PC-3 (cell line): ENCODE data around the gene MEIOSIN. TPM values are rescaled to one million over a fixed set of nuclear protein-coding genes. Genes with fewer than 3 reads are reported as not detected.
"Not testable (repeated sequence)": the region's sequence is repeated elsewhere in the genome, so short reads cannot be mapped to it uniquely, and the experiment has no call there.

Experiments used
- ATAC-seq: fragments of 200-7000 bp; cut with Tn5 transposase; 2 replicates; pipeline ENCODE4 v1.9.1; 2020; ENCODE audit warnings: mild to moderate bottlenecking, moderate library complexity
- BruUV-seq: library from RNA; stranded (reverse); fragments of 400-500 nt; replicated peaks from 2 replicates; lab custom pipeline; 2021; lab: Mats Ljungman, UMichigan
- CTCF ChIA-PET: fragments of 300-600 bp; sonication (Branson Sonifier 250); formaldehyde crosslinking; loops from one replicate; lab custom pipeline; 2022; ENCODE audit warnings: antibody characterized with exemption; lab: Charles Lee
- POLR2A ChIA-PET: fragments of 300-600 bp; sonication (Branson Sonifier 250); formaldehyde crosslinking; loops from one replicate; lab custom pipeline; 2022; ENCODE audit warnings: antibody characterized with exemption; ENCODE audit not compliant: unreplicated experiment; lab: Charles Lee
- DNase-seq: peaks from one replicate; pipeline ENCODE4 v3.0.0-alpha.2; 2015
- H2AFZ ChIP-seq: fragments of 300-600 bp; sonication (generic); 2 replicates; pipeline ENCODE4 v1.6.0; 2016; ENCODE audit warnings: antibody characterized with exemption, low read length
- H3F3A ChIP-seq: fragments of 300-600 bp; sonication (generic); one replicate; pipeline ENCODE4 v1.6.0; 2017; ENCODE audit warnings: antibody characterized with exemption, low read length, control low read depth, mild to moderate bottlenecking; ENCODE audit not compliant: unreplicated experiment
- H3K27ac ChIP-seq: fragments of 300-600 bp; sonication (generic); 2 replicates; pipeline ENCODE4 v1.5.1; 2016; ENCODE audit warnings: mild to moderate bottlenecking, low read length
- H3K27me3 ChIP-seq: fragments of 300-600 bp; sonication (generic); 2 replicates; pipeline ENCODE4 v1.6.1; 2016; ENCODE audit warnings: low read length, mixed read lengths
- H3K36me3 ChIP-seq: fragments of 300-600 bp; sonication (generic); 2 replicates; pipeline ENCODE4 v1.6.1; 2016; ENCODE audit warnings: low read depth, mixed run types, low read length, mixed read lengths
- H3K4me1 ChIP-seq: fragments of 300-600 bp; sonication (generic); 2 replicates; pipeline ENCODE4 v1.5.1; 2016; ENCODE audit warnings: low read length; ENCODE audit not compliant: insufficient read depth
- H3K4me2 ChIP-seq: fragments of 300-600 bp; sonication (generic); 2 replicates; pipeline ENCODE4 v1.6.0; 2016; ENCODE audit warnings: low read length
- H3K4me3 ChIP-seq: fragments of 300-600 bp; sonication (generic); 2 replicates; pipeline ENCODE4 v1.5.1; 2016; ENCODE audit warnings: mild to moderate bottlenecking, low read length, mixed read lengths
- H3K79me2 ChIP-seq: fragments of 300-600 bp; sonication (generic); 2 replicates; pipeline ENCODE4 v1.6.1; 2017; ENCODE audit warnings: low read length, mixed read lengths
- H3K9ac ChIP-seq: fragments of 300-600 bp; sonication (generic); 2 replicates; pipeline ENCODE4 v1.6.0; 2016; ENCODE audit warnings: mild to moderate bottlenecking, low read length
- H3K9me2 ChIP-seq: fragments of 300-600 bp; sonication (generic); replicated peaks from 2 replicates; pipeline ENCODE4 v1.6.1; 2016; ENCODE audit warnings: mixed run types, low read length, mixed read lengths
- H3K9me3 ChIP-seq: fragments of 300-600 bp; sonication (generic); 2 replicates; pipeline ENCODE4 v1.6.1; 2016; ENCODE audit warnings: low read length, mixed read lengths
- H4K20me1 ChIP-seq: fragments of 300-600 bp; sonication (generic); 2 replicates; pipeline ENCODE4 v1.6.1; 2016; ENCODE audit warnings: low read length, mixed read lengths
- CTCF ChIP-seq: fragments of 300-600 bp; sonication (generic); conservative IDR thresholded peaks from 2 replicates; pipeline ENCODE4 v1.5.1; 2017; ENCODE audit warnings: antibody characterized with exemption, low read depth, mild to moderate bottlenecking, low read length
- EZH2 ChIP-seq: fragments of 300-600 bp; sonication (generic); IDR thresholded peaks from one replicate; pipeline ENCODE4 v1.6.1; 2017; ENCODE audit warnings: antibody characterized with exemption, mild to moderate bottlenecking, low read length; ENCODE audit not compliant: unreplicated experiment
- EZH2phosphoT487 ChIP-seq: fragments of 300-600 bp; sonication (generic); IDR thresholded peaks from 2 replicates; pipeline ENCODE4 v1.6.1; 2018; ENCODE audit warnings: mild to moderate bottlenecking, antibody characterized with exemption, low read length, borderline replicate concordance
- intact Hi-C: fragments of 100-400 bp; cut with micrococcal nuclease; formaldehyde crosslinking; loops from 2 replicates; pipeline ENCODE4 v1.9.0; 2023
- total RNA-seq: library from RNA; depleted of rRNA; stranded (reverse); fragments of >200 nt; gene quantifications from 2 replicates; pipeline ENCODE4 v1.2.3, GENCODE V29; 2014

MEIOSIN gene
- total RNA-seq, 1 experiment from 2014 or later = not detected

- no peaks in the 10 kb centered on the region for H4K20me1 ChIP-seq
- DNase-seq (peak; percentile 65), ATAC-seq (peak; percentile 90)
- no peak overlapping the region for H3K27ac ChIP-seq
- H2AFZ ChIP-seq = peak overlapping the region; percentile 38; the same call in 1 of the 2 replicates
- CTCF ChIA-PET = interaction anchor here (0.6 to 1.8 kb wide), 4 partner anchors 10 to 686 kb away, joined by 3 to 18 read pairs (median 11); partner anchors contain the start of genes DMPK and SIX5
- intact Hi-C loops = loop anchor here (1.0 kb wide), 2 partner anchors 18 to 29 kb away; no protein-coding TSS in a partner anchor
- H3K9ac ChIP-seq = no peak overlapping the region
- no peaks in the 10 kb centered on the region for H3K9me2 ChIP-seq
- H3K4me3 ChIP-seq = no peak overlapping the region
- H3F3A ChIP-seq = no peaks in the 10 kb centered on the region
- TF ChIP-seq CTCF (peak; percentile 70), EZH2 (no peak), EZH2phosphoT487 (no peak)
- no peaks in the 10 kb centered on the region for H3K4me1 ChIP-seq
- peak overlapping the region; percentile 47 for H3K4me2 ChIP-seq
- H3K36me3 ChIP-seq = no peaks in the 10 kb centered on the region
- POLR2A ChIA-PET = interaction anchor here (0.6 to 0.7 kb wide), 2 partner anchors 30 to 63 kb away, joined by 3 to 5 read pairs; partner anchors contain the start of gene SIX5
- no TSS peak for BruUV-seq
- no peaks in the 10 kb centered on the region for H3K9me3 ChIP-seq
- no peaks in the 10 kb centered on the region for H3K79me2 ChIP-seq
- H3K27me3 ChIP-seq = no peaks in the 10 kb centered on the region
Measured at GRCh38 chr19:45798995-45799517, 65.8 kb downstream of the MEIOSIN start.

GRCh38 chr19:45799541-45799940 is 66.3 kb downstream of the MEIOSIN start:
- not testable (repeated sequence) for H3K36me3 ChIP-seq, H3F3A ChIP-seq, H3K4me1 ChIP-seq, H2AFZ ChIP-seq, H4K20me1 ChIP-seq, DNase-seq, H3K27me3 ChIP-seq, H3K79me2 ChIP-seq, H3K27ac ChIP-seq, H3K4me3 ChIP-seq, H3K9ac ChIP-seq, H3K9me3 ChIP-seq, BruUV-seq, H3K9me2 ChIP-seq
- POLR2A ChIA-PET = interaction anchor here (0.6 to 0.7 kb wide), 2 partner anchors 30 to 63 kb away, joined by 3 to 5 read pairs; partner anchors contain the start of gene SIX5
- intact Hi-C loops = loop anchor here (1.0 kb wide), 2 partner anchors 18 to 29 kb away; no protein-coding TSS in a partner anchor
- peak overlapping the region; percentile 47; the same call in 1 of the 2 replicates for H3K4me2 ChIP-seq
- CTCF ChIA-PET = interaction anchor here (0.6 to 1.8 kb wide), 4 partner anchors 10 to 686 kb away, joined by 3 to 18 read pairs (median 11); partner anchors contain the start of genes DMPK and SIX5
- ATAC-seq = 0 out of 2 replicates have a peak, but pooled peaks have one; percentile 11

DNA sequence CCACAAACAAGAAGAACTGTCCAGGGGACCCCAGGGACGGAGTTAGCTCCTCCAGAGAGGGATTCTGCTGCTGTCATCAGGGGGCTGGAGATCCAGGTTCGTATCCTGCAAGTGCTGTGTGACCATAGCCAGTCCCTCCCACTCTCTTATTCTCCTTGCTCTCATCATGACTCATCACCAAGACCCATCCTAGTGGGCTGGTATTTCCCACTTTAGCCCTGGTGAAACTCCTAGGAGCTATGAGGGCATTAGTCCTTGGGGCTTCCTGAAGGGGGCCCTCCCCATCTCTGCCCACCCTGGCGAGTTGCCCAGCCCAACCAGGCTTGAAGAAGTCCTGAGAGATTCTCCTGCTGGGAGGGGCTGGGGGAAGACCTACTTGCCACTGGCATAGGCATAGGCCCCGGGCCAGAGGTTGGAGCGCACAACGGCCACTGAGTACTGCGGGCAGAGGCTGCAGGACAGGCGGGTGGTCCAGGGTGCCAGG is 66.9 kb downstream of the MEIOSIN start:
- ATAC-seq = peak; percentile 49; the same call in 1 of the 2 replicates
- intact Hi-C loops = no loop called here

More for the DNA sequence above, 66.9 kb downstream of the MEIOSIN start:
- CTCF ChIA-PET = interaction anchor here (1.4 to 1.8 kb wide), 2 partner anchors 17 to 31 kb away, joined by 11 to 18 read pairs; partner anchors contain the start of genes DMPK and SIX5
- Histone ChIP-seq H3K27me3 (no peaks in the 10 kb centered on the region), H2AFZ (no peak overlapping the region), H3K79me2 (no peaks in the 10 kb centered on the region), H3K27ac (no peak overlapping the region), H3K9ac (no peak overlapping the region), H3F3A (no peaks in the 10 kb centered on the region), H3K4me3 (no peak overlapping the region), H3K9me3 (no peaks in the 10 kb centered on the region), H3K4me2 (no peak overlapping the region), H4K20me1 (no peaks in the 10 kb centered on the region), H3K9me2 (no peaks in the 10 kb centered on the region), H3K36me3 (no peaks in the 10 kb centered on the region), H3K4me1 (no peaks in the 10 kb centered on the region)
- TF ChIP-seq CTCF (no peak), EZH2 (no peak), EZH2phosphoT487 (no peak)
- BruUV-seq = no TSS peak
- no peak for DNase-seq
- POLR2A ChIA-PET = no interaction called here
